HUES6 (cell line): ENCODE measurements around the gene MUL1.
A peak's percentile ranks its signal among the peaks of the same experiment; 100 is the strongest.

ENCODE experiments used
- H3K27ac ChIP-seq: 2 replicates; pipeline ENCODE4 v1.7.0; 2013; ENCODE audit warnings: low read depth, mild to moderate bottlenecking, low read length, inconsistent platforms
- H3K27me3 ChIP-seq: 2 replicates; pipeline ENCODE4 v1.6.1; 2013; ENCODE audit warnings: low read length; ENCODE audit not compliant: control insufficient read depth, insufficient read depth
- H3K36me3 ChIP-seq: 2 replicates; pipeline ENCODE4 v1.6.1; 2013; ENCODE audit warnings: low read length; ENCODE audit not compliant: control insufficient read depth, insufficient read depth
- H3K4me1 ChIP-seq: 2 replicates; pipeline ENCODE4 v1.6.1; 2013; ENCODE audit warnings: low read length; ENCODE audit not compliant: control insufficient read depth, insufficient read depth
- H3K4me3 ChIP-seq: 2 replicates; pipeline ENCODE4 v1.5.1; 2013; ENCODE audit warnings: low read depth, low read length
- H3K9ac ChIP-seq: one replicate; pipeline ENCODE4 v1.6.1; 2013; ENCODE audit warnings: mild to moderate bottlenecking, low read length
- H3K9me3 ChIP-seq: 2 replicates; pipeline ENCODE4 v1.6.1; 2013; ENCODE audit warnings: low read depth, low read length; ENCODE audit not compliant: control insufficient read depth, insufficient read depth

The MUL1 gene

DNA sequence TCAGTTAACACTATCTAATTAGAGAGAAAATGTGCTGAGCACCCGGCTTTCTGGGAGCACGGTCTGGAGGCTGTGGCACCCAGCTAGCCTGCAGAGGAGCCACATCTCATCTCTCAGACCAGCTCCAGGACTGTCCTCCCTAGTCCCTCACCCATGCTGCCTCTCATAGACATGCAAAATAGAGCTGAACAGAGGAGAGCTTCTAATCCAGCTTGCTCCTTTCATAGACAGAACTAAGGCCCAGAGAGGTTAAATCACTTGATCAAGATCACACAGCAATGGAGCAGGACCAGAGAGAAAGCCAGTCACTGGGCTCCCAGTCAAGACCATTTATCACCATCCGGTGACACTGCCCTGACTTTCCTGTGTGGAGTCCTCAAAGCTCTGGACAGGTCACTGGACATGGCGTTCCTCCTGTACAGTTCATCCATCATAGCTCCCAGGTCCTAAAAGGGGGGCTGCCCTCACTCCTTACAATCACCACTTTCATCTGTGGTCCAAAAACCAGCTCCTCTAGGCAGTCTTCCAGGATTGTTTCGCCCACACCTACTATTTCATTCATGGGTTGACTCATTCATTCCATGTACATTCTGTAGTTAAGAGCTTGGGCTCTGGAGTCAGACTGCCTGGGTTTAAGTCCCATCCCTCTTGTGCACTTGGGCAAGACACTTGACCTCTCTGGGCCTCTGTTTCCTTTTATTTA is 13.2 kb downstream of the MUL1 start:
- H3K4me3 ChIP-seq: no peak overlapping the region
- no peak overlapping the region for H3K9ac ChIP-seq
- peaks cover 21% of the 10 kb centered on the region for H3K36me3 ChIP-seq
- peaks cover 12% of the 10 kb centered on the region for H3K4me1 ChIP-seq
- no peaks in the 10 kb centered on the region for H3K9me3 ChIP-seq
- H3K27me3 ChIP-seq: peaks cover 23% of the 10 kb centered on the region
- no peak overlapping the region for H3K27ac ChIP-seq

DNA sequence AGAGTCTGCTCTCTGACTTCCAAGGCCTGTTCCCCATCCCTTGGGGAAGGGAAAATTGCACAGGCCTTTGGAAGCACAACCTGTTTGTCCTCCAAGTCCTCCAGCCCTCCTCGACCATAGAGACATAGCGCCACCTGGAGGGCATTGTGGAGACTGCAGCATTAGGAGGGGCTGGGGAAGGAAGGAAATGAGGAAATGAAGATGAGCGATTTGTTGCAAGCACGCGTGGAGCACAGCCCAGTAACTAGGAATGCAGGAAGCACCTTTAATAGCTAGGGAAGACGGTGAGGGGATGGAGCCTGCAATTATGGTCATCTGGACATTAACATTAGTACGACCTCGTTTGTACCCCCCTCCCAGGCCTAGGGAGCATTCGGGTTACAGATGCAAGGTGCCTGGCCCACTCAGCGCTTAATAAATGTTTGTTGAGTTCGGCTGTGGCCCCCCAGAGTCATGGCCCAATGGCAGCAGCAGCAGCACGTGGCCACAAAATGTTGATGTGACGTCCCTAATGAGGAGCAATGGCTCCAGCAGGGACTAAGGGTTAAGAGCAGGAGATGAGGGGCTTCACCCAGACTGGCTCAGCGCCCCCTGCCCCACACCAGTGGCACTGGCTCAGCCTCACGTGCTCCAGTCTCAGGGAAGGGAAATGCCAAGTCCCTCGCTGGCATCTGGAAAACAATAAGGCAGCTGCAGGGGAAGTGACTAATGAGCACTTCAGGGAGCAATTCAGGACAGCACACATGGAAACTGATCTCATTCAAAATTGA is 13.9 kb downstream of the MUL1 start:
- Histone ChIP-seq H3K27ac (no peak overlapping the region), H3K4me3 (peak overlapping the region; percentile 37), H3K27me3 (peaks cover 30% of the 10 kb centered on the region), H3K9ac (peak overlapping the region; percentile 27), H3K9me3 (no peaks in the 10 kb centered on the region), H3K4me1 (peaks cover 12% of the 10 kb centered on the region), H3K36me3 (peaks cover 13% of the 10 kb centered on the region)

DNA sequence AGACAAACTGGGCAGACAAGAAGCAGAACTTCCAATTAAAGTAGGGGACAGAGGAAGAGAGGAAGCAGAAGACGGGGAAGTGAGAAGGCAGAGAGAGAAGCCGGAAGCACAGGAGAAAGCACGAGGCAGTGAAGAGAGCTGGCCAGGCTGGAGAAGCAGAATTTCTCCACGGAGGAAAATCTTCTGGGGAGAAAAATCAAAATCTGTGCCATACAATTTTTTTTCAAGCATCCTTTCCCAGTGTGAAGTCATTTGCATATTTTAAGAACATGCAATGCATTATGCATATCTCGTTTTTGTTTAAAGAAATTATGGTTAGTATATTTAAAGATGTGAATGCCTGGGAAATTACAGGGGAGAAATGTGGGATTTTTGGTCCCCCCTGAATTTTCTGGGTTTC is 14.6 kb downstream of the MUL1 start:
- Histone ChIP-seq H3K4me3 (no peak overlapping the region), H3K36me3 (peaks cover 6% of the 10 kb centered on the region; the same call in 1 of the 2 replicates), H3K27ac (no peak overlapping the region), H3K27me3 (peaks cover 37% of the 10 kb centered on the region), H3K9ac (no peak overlapping the region), H3K4me1 (peaks cover 13% of the 10 kb centered on the region), H3K9me3 (no peaks in the 10 kb centered on the region)

DNA sequence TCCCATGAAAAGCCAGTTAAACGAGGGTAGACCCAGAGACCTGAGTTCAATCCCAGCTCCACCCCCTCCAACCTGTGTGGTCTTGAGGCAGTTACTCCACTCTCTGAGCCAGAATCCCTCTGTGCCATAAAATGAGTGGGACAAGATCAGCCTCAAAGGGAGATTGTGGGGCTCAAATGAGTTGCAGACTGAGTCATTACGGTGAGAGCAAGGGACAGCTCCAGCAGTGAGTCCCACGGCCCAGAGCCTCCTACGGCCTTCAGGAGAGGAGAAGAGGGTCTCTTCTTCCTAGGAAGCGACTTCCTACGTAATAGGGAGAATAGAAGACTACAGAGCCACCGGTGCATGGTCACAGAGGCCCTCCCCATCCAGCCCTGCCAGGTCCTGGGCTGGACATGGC is 15.2 kb downstream of the MUL1 start:
- H3K4me3 ChIP-seq: no peak overlapping the region
- peaks cover 16% of the 10 kb centered on the region for H3K4me1 ChIP-seq
- peaks cover under 1% of the 10 kb centered on the region; the same call in 1 of the 2 replicates for H3K36me3 ChIP-seq
- no peak overlapping the region for H3K27ac ChIP-seq
- H3K27me3 ChIP-seq: peaks cover 43% of the 10 kb centered on the region
- H3K9me3 ChIP-seq: no peaks in the 10 kb centered on the region
- no peak overlapping the region for H3K9ac ChIP-seq

DNA sequence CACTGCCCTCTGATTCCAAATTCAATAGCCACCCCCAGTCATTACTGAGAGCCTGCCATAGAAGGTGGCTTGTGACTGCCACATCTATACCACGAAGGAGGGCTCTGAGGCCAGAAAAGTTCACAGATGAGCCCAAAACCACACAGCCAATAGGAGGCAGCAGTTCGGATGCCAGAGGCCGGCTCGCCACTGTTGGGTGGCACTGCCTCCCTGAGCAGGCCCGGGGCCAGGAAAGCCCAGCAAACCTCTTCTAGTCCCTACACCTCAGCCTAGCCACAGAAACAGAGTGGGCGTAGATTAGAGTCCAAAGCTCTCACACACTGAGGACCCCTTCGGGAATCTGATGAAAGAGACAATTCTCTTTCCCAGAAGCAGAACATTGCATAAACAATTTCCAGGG is 16.1 kb downstream of the MUL1 start:
- Histone ChIP-seq H3K4me1 (peaks cover 22% of the 10 kb centered on the region), H3K27ac (no peak overlapping the region), H3K4me3 (no peak overlapping the region), H3K9me3 (no peaks in the 10 kb centered on the region), H3K27me3 (peaks cover 52% of the 10 kb centered on the region), H3K36me3 (no peaks in the 10 kb centered on the region), H3K9ac (no peak overlapping the region)

DNA sequence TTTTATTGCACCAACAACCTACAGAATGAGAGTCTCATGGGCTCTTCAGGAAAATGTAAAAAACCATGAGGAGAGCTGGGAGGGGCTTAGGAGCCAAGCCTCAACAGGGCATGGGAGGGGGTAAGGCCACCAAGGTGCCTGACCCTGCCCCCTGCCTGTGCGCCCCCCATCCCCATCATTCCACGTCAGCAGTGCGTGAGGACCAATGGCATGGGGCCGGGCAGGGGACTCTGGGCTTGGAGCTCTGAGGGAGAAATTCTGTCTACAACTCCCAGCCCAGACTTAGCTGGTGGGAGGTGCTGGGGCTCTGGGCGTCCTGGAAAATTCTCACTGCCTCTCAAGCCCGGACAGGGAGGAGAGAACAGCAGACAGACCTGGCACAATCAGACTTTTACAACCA is 16.8 kb downstream of the MUL1 start:
- no peak overlapping the region for H3K27ac ChIP-seq
- H3K27me3 ChIP-seq: peaks cover 58% of the 10 kb centered on the region
- H3K9ac ChIP-seq: no peak overlapping the region
- no peak overlapping the region for H3K4me3 ChIP-seq
- H3K9me3 ChIP-seq: no peaks in the 10 kb centered on the region
- H3K36me3 ChIP-seq: no peaks in the 10 kb centered on the region
- peaks cover 22% of the 10 kb centered on the region for H3K4me1 ChIP-seq

DNA sequence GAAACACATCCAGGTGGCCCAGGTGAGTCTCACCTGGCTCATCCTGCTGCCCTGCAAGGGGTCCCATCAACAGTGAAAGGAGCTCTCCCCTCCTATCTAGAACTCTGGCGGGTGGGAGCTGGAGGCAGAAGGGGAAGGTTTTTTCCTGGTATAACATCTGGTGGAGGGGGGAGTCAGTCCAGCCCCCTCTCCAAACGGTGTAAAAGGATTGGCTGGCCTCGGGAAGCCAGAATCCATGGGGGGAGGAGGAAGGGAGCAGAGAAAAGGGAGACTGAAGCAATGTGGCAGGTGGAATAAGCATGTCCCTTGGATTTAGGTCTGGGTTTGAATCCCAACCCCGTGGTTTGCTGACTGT is 20.7 kb downstream of the MUL1 start:
- Histone ChIP-seq H3K9ac (no peak overlapping the region), H3K4me3 (peak overlapping the region; percentile 75), H3K27ac (no peak overlapping the region), H3K4me1 (peaks cover 13% of the 10 kb centered on the region), H3K27me3 (peaks cover 87% of the 10 kb centered on the region), H3K36me3 (no peaks in the 10 kb centered on the region), H3K9me3 (no peaks in the 10 kb centered on the region)

DNA sequence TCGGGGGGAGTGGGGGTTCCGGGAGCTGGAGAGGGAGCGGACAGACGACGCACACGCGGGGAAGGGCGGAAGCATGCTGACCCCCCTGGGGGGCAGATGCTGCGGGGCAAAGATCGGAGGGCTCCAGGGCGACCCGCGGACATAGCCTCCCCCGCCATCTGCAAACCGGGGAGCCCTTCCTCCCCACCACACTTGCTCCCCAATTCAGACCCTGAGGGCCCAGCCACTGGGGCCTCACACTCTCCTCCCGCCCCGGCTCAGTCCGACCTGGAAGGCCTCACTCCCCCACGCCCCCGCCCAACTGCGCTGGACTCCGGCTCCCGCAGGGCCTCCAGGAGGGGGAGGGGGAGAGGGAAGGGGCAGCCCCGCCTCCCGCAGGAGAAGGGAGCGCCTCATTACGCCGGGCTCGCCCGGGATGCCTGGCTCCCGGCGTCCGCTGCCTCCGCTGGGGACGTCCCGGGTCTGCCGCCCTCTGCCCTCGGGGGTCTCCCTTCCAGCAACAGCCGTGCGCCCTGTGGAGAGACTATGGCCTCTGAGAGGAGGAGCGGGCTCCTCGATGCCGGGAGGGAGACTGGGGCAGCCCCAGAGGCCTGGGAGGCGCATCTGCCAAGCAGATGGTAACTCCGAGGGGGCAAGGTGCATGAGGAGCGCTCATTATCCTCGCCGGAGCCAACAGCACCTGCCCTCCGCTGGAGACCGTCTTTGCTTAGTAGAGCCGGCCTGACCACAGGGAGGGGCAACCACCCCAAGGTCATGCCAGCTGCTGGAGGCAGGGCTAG is 21.3 kb downstream of the MUL1 start:
- H3K4me1 ChIP-seq: peaks cover 17% of the 10 kb centered on the region
- no peaks in the 10 kb centered on the region for H3K36me3 ChIP-seq
- peak overlapping the region; percentile 40 for H3K9ac ChIP-seq
- peak overlapping the region; percentile 75 for H3K4me3 ChIP-seq
- no peak overlapping the region for H3K27ac ChIP-seq
- H3K9me3 ChIP-seq: no peaks in the 10 kb centered on the region
- peaks cover 90% of the 10 kb centered on the region for H3K27me3 ChIP-seq

DNA sequence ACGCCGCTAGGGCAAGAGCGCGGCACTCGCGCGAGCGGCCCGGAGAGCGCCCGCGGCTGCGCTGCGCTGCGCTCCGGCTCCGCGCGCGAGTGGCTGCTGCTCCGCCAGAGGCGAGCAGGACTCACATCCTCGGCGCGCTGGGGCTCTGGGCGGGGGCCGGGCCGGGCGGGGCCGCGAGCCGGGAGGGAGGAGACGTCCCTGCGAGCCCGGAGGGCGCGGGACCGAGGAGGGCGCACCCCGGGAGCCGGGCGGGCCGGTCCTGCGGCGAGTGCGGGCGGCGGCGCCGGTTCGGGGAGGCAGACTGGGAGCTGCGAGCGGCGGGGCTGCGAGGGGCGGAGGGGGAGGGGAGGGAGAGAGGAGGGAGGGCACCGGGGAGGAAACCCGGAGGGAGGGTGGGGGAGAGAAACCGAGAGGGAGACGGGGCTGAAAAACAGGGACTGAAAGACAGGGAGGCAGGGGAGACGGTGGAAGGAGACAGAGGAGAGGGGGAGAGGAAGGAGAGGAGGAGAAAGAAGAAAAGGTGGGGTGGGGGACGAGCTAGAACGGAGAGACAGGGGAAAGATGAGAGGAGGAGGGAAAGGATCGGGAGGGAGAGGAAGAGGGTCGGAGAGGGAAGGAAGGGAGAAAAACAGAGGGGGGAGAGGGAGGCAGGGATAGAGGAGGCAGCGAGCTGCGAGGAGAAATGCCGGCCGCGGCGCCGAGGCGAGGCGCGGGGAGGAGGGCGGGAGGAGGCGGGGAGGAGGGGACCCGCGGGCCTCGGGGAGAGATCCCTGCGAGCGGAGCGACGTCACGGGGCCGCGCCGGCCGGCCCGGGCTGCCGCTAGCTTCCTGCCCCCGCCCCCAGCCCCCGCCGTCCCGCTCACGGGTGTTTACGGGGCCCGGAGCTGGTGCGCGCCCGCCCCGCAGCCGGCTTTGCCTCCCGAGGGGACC is 22.2 kb downstream of the MUL1 start, which contains the start of gene CAMK2N1:
Gene CAMK2N1, minus strand, starts transcription at position 684 of the 930 bp plus-strand sequence. CDS start 831 bp downstream, outside the sequence.
- H3K36me3 ChIP-seq: no peaks in the 10 kb centered on the region
- no peaks in the 10 kb centered on the region for H3K9me3 ChIP-seq
- H3K27me3 ChIP-seq: peaks cover 92% of the 10 kb centered on the region
- peak within 1 kb of the TSS; percentile 40 for H3K9ac ChIP-seq
- H3K4me1 ChIP-seq: peaks cover 23% of the 10 kb centered on the region
- peak within 1 kb of the TSS; percentile 75 for H3K4me3 ChIP-seq
- no peak within 1 kb of the TSS for H3K27ac ChIP-seq
